GM10847 (cell line): ENCODE results near the gene TBX2.

ENCODE experiments used
- POLR2A ChIP-seq: IDR thresholded peaks from 2 replicates; pipeline ENCODE4 v1.6.1; 2011; ENCODE audit not compliant: insufficient read length; ENCODE audit errors: extremely low read depth

The TBX2 gene

DNA sequence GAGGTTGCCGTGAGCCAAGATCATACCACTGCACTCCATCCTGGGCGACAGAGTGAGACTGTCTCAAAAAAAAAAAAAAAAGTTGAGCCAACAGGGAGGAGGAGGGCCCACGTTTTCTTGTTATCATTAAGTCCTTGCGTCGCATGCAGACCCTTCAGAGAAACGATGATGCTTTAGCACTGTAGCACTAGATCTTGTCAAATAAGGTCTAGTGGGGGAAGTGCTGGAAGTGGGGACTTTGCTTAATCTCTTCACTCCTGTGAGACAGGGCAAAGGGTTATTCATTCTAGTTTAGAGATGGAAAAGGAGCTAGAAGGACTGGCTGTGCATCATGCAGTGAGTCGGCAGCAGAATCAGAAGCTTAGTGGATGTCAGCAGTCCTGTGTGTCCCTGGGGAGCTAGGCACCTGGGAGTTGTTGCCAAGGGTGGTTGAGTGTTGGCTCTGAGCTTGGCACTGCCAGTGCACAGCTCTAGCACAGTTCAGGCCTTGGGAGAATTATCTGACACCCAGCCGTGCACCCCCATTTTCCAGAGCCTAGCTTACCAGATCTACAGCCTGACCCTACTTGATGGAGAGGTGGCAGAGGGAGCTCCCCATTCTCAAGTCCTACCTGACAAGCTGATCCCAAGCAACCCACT lies 33.4 kb upstream of the TBX2 start:
- no peak for TF ChIP-seq POLR2A

DNA sequence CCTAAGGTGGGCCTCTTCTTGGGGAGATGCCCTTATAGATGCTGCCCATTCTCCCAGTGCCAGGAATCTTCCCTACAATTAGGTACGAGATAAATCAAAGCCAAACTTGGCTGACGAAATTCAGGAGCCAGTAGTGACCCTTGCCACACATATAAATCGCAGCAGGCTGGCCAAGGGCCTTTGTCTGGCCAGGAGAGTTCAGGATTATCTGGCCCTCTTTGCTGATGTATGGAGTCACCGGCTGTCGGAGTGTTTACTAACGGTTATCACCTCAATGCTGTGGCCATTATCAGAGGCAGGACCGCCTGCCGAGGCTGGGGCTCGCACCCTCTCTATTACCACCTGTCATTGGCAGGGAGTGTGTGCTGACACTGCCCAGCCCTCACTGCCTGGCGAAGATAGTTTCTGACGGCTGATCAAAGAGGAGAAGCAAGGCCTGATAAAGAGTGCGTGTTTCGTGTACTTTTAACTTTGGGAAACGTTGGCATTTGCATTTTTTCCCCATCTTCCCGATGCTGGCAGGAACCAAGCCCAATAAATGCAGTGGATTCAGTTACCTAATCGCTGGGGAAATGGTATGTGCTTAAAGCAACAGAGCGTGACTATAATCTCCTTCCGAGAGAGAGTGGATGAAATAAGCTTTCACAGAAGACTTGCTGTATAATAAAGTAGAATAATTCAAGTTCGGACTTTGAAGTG lies 32.8 kb upstream of the TBX2 start:
- no peak for TF ChIP-seq POLR2A

- TF ChIP-seq POLR2A: no peak
Observed at GRCh38 chr17:61368049-61368831, 31.4 kb upstream of the TBX2 start.

DNA sequence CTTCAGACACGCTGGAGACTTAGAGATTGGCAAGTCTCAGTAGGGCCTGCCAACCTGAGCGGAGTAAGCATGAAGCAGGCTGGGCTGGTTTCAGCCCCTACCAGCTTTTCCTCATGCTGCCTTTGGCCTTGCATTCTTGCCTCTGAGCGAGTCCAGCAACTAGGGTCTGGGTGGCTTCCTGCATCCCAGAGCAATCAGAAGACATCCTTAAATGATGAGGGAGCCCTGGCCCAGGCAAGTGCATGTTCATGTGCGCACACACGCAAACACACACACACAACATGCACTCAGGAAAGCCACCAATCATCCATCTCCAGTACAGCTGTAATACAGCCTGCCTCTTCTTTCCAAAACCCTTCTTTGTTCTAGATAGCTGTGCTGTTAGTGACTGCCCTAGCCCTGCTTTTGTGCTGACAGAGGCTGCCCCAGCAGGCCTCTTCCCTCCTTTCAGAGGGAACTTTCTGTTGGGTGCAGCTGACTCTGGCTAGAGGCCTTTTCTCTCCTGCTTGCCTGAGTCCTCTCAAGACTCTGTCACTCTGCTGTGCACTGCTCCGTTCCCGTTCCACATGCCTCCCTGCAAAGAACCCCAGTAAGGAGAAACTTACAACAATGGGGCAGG lies 30.7 kb upstream of the TBX2 start:
- no peak for TF ChIP-seq POLR2A

DNA sequence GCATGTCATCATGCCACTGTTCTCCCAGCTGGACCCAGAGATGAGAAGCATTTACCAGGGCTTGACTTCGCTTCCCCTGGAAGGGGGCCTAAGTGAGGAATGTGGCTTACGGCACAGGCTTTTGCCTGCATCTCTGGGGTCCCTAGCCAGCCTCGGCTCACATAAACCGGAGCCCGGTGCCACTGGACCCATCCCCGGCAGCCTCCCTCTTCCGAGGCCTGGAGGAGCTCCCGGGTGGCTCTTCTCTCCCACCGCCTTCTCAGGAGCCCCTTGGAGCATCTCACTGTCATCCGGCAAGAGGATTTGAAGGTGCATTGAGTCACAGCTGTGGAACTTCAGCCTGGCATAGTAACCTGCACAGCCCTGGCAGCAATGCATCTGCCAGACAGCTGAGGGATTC lies 29.9 kb upstream of the TBX2 start:
- no peak for TF ChIP-seq POLR2A

GRCh38 chr17:61371179-61371578 lies 28.5 kb upstream of the TBX2 start:
- no peak for TF ChIP-seq POLR2A

DNA sequence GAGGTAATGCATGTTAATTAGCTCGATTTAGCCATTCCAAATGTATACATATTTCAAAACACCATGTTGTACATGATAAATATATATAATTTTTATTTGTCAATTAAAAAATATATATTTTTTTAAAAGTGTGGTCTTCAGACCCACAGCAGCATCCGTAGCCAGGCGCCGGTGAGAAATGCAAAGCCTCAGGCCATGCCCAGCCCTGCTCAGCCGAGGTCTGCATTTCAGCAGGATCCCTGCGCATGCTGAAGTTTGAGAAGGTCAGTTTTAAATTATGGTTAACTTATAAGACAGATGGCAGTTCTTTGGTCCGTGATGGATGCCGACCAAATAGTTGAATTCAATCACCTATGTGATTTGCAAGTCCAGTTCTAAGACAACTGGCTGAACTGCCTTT lies 28.0 kb upstream of the TBX2 start:
- no peak for TF ChIP-seq POLR2A

DNA sequence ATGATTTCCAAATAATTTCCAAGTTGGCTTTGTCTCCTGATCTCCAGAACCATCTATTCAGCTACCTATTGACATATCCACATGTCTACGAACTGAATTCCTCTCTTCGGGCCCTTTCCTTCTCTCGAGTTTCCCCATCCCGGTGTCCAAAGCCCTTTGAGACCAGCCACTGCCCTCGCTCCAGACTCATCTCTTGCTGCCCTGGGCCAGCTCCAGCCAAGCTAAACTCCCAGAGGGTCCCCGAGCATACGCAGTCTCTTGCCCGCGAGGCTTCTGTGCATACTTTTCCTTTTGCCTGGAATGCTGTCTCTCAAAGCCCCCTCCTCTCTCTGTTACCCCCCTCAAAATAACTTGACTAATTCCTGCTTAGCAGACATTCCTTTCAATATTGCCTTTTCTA lies 27.2 kb upstream of the TBX2 start:
- no peak for TF ChIP-seq POLR2A

GRCh38 chr17:61376931-61377838 lies 22.5 kb upstream of the TBX2 start:
- TF ChIP-seq POLR2A: no peak

DNA sequence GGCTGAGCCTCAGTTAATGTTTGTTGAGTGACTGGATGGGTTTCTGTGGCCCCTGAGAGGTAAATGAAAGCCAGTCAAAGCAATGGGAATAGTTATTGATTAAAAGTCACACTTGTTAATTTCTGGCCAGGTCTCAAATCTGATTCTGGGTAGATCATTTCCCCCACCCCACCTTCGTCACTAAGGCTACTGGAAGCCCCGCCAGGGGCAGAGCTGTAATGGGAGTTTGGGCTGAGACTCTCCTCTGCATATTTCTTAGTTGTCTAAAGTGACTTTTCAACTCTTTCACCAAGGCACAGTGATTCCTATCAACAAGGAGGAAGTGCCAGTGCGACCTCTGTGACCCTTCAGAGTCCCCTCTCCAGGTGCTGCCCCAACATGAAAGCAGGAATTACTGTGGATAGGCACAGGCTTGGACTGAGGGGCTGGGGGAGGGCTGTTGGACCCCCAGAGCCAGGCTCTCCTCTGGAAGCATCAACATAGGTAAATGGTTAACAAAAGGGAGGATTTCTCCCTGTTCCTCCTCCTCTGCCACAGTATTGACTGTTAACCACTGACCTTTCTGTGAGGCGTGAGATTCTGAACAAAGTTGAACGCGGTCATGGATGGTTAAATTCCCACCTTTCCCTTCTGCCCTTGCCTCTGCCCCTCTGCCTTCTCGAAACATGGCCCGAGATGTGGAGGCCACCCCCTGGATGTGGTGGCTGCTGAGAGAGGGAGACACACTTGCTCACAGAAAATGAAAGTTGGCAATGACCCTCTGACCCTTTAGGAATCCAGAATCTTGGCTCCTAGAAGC lies 20.8 kb upstream of the TBX2 start:
- TF ChIP-seq POLR2A: no peak

GRCh38 chr17:61379457-61380216 lies 20.0 kb upstream of the TBX2 start:
- no peak for TF ChIP-seq POLR2A

- TF ChIP-seq POLR2A: no peak
Observed at GRCh38 chr17:61380217-61380835, 19.3 kb upstream of the TBX2 start.
